SK-N-MC (cell line): ENCODE results near the gene ARMC9.

Experiments
- EZH2 ChIP-seq: fragments of 200-600 bp; sonication (generic); IDR thresholded peaks from one replicate; pipeline ENCODE4 v1.6.1; 2017; ENCODE audit warnings: antibody characterized with exemption
- FOXP2 ChIP-seq: optimal IDR thresholded peaks from 2 replicates; pipeline ENCODE3; 2011; ENCODE audit warnings: mild to moderate bottlenecking, moderate library complexity; ENCODE audit not compliant: insufficient read depth; ENCODE audit errors: extremely low read length, control extremely low read depth
- POLR2AphosphoS5 ChIP-seq: IDR thresholded peaks from 2 replicates; pipeline ENCODE4 v1.6.1; 2012; ENCODE audit warnings: mild to moderate bottlenecking, low read depth, low read length, borderline replicate concordance

GRCh38 chr2:231413921-231414476 lies 215.6 kb downstream of the ARMC9 start:
- TF ChIP-seq EZH2 (no peak), POLR2AphosphoS5 (no peak), FOXP2 (no peak)
